ENCODE measurements around the gene ZBTB7B. TPM values are rescaled to one million over a fixed set of nuclear protein-coding genes. Genes with fewer than 3 reads are reported as not detected.
A peak's percentile ranks its signal among the peaks of the same experiment; 100 is the strongest.

The ZBTB7B gene
- total and polyA plus RNA-seq, 9 of the 15 experiments (the other 6 are each of a cell fraction or from before 2014, with no cell fraction given): 0.04 to 46.5 (median 15.2) TPM

DNA sequence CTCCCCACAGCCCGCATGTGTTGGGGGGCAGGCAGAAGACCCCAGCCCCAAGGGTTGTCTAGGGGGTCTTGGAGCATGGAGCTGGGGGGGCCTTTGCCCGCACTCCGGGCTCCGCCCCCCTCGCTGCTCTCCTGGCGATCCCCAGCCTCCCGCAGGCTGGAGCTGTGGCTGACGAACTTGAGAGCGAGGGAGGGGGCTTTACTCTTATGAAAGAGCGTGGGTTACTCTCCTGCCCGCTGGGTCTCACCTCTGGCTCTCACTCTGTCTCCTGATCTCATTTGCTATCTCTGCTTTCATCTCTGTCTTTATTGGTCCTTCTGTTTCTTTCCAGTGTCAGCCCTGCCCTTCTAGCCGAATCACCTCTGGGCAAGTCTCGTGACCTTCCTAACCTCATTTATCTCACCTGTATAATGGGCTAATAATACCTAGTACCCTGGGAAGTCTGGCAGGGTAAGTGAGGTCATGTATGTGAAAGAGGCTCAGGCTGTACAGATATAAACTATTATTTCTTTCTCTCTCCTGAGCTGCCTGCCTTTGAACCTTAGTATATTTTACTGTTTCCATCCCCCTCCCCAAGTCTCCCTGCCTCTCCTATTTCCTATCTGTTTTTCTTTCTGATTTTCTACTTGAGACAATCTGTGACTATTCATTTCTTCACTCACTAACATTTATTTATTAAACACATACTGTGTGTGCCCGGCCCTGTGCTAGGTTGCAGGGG lies 61.7 kb downstream of the ZBTB7B start (continued):
- TF ChIP-seq NFXL1 (CRISPR knock-in tag; IDR thresholded peaks at IDR 0.05) (no peak), TOE1 (IDR thresholded peaks at IDR 0.05; ENCODE audit: borderline replicate concordance) (peak; percentile 74; the same call in 1 of the 2 replicates), TOE1 (CRISPR knock-in tag; IDR thresholded peaks at IDR 0.05; ENCODE audit: borderline replicate concordance, low read depth) (no peak), TSC22D4 (tag; IDR thresholded peaks at IDR 0.05) (no peak), POLR2AphosphoS2 (IDR thresholded peaks at IDR 0.05; ENCODE audit: low read length) (no peak), ZNF76 (CRISPR knock-in tag; IDR thresholded peaks at IDR 0.05; ENCODE audit: borderline replicate concordance) (no peak), XRCC3 (IDR thresholded peaks at IDR 0.05) (no peak), POLR2A (conservative IDR thresholded peaks at IDR 0.05) (no peak), RBBP5 (IDR thresholded peaks at IDR 0.05; ENCODE audit: borderline replicate concordance, insufficient read depth, low read length, poor library complexity, severe bottlenecking) (no peak)
- TF ChIP-seq, protein P1, sequence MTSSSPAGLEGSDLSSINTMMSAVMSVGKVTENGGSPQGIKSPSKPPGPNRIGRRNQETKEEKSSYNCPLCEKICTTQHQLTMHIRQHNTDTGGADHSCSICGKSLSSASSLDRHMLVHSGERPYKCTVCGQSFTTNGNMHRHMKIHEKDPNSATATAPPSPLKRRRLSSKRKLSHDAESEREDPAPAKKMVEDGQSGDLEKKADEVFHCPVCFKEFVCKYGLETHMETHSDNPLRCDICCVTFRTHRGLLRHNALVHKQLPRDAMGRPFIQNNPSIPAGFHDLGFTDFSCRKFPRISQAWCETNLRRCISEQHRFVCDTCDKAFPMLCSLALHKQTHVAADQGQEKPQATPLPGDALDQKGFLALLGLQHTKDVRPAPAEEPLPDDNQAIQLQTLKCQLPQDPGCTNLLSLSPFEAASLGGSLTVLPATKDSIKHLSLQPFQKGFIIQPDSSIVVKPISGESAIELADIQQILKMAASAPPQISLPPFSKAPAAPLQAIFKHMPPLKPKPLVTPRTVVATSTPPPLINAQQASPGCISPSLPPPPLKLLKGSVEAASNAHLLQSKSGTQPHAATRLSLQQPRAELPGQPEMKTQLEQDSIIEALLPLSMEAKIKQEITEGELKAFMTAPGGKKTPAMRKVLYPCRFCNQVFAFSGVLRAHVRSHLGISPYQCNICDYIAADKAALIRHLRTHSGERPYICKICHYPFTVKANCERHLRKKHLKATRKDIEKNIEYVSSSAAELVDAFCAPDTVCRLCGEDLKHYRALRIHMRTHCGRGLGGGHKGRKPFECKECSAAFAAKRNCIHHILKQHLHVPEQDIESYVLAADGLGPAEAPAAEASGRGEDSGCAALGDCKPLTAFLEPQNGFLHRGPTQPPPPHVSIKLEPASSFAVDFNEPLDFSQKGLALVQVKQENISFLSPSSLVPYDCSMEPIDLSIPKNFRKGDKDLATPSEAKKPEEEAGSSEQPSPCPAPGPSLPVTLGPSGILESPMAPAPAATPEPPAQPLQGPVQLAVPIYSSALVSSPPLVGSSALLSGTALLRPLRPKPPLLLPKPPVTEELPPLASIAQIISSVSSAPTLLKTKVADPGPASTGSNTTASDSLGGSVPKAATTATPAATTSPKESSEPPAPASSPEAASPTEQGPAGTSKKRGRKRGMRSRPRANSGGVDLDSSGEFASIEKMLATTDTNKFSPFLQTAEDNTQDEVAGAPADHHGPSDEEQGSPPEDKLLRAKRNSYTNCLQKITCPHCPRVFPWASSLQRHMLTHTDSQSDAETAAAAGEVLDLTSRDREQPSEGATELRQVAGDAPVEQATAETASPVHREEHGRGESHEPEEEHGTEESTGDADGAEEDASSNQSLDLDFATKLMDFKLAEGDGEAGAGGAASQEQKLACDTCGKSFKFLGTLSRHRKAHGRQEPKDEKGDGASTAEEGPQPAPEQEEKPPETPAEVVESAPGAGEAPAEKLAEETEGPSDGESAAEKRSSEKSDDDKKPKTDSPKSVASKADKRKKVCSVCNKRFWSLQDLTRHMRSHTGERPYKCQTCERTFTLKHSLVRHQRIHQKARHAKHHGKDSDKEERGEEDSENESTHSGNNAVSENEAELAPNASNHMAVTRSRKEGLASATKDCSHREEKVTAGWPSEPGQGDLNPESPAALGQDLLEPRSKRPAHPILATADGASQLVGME (CRISPR knock-in tag; IDR thresholded peaks at IDR 0.05): no peak
- TF ChIP-seq, protein P2, sequence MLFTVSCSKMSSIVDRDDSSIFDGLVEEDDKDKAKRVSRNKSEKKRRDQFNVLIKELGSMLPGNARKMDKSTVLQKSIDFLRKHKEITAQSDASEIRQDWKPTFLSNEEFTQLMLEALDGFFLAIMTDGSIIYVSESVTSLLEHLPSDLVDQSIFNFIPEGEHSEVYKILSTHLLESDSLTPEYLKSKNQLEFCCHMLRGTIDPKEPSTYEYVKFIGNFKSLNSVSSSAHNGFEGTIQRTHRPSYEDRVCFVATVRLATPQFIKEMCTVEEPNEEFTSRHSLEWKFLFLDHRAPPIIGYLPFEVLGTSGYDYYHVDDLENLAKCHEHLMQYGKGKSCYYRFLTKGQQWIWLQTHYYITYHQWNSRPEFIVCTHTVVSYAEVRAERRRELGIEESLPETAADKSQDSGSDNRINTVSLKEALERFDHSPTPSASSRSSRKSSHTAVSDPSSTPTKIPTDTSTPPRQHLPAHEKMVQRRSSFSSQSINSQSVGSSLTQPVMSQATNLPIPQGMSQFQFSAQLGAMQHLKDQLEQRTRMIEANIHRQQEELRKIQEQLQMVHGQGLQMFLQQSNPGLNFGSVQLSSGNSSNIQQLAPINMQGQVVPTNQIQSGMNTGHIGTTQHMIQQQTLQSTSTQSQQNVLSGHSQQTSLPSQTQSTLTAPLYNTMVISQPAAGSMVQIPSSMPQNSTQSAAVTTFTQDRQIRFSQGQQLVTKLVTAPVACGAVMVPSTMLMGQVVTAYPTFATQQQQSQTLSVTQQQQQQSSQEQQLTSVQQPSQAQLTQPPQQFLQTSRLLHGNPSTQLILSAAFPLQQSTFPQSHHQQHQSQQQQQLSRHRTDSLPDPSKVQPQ (CRISPR knock-in tag; IDR thresholded peaks at IDR 0.05; ENCODE audit: borderline replicate concordance): no peak
- TF ChIP-seq, protein P3, sequence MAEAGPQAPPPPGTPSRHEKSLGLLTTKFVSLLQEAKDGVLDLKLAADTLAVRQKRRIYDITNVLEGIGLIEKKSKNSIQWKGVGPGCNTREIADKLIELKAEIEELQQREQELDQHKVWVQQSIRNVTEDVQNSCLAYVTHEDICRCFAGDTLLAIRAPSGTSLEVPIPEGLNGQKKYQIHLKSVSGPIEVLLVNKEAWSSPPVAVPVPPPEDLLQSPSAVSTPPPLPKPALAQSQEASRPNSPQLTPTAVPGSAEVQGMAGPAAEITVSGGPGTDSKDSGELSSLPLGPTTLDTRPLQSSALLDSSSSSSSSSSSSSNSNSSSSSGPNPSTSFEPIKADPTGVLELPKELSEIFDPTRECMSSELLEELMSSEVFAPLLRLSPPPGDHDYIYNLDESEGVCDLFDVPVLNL (CRISPR knock-in tag; IDR thresholded peaks at IDR 0.05; ENCODE audit: low read depth): no peak
- TF ChIP-seq, protein P4, sequence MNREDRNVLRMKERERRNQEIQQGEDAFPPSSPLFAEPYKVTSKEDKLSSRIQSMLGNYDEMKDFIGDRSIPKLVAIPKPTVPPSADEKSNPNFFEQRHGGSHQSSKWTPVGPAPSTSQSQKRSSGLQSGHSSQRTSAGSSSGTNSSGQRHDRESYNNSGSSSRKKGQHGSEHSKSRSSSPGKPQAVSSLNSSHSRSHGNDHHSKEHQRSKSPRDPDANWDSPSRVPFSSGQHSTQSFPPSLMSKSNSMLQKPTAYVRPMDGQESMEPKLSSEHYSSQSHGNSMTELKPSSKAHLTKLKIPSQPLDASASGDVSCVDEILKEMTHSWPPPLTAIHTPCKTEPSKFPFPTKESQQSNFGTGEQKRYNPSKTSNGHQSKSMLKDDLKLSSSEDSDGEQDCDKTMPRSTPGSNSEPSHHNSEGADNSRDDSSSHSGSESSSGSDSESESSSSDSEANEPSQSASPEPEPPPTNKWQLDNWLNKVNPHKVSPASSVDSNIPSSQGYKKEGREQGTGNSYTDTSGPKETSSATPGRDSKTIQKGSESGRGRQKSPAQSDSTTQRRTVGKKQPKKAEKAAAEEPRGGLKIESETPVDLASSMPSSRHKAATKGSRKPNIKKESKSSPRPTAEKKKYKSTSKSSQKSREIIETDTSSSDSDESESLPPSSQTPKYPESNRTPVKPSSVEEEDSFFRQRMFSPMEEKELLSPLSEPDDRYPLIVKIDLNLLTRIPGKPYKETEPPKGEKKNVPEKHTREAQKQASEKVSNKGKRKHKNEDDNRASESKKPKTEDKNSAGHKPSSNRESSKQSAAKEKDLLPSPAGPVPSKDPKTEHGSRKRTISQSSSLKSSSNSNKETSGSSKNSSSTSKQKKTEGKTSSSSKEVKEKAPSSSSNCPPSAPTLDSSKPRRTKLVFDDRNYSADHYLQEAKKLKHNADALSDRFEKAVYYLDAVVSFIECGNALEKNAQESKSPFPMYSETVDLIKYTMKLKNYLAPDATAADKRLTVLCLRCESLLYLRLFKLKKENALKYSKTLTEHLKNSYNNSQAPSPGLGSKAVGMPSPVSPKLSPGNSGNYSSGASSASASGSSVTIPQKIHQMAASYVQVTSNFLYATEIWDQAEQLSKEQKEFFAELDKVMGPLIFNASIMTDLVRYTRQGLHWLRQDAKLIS (CRISPR knock-in tag; IDR thresholded peaks at IDR 0.05): no peak

Measured in K562 (cell line).